Measurements from ENCODE around the gene RIMS4. TPM values are rescaled to one million over a fixed set of nuclear protein-coding genes. Genes with fewer than 3 reads are reported as not detected.

Gene RIMS4
- total and polyA plus RNA-seq, 2 of the 13 experiments (the other 11 are each of a cell fraction or from before 2014, with no cell fraction given) = 0.01 to 0.07 TPM

DNA sequence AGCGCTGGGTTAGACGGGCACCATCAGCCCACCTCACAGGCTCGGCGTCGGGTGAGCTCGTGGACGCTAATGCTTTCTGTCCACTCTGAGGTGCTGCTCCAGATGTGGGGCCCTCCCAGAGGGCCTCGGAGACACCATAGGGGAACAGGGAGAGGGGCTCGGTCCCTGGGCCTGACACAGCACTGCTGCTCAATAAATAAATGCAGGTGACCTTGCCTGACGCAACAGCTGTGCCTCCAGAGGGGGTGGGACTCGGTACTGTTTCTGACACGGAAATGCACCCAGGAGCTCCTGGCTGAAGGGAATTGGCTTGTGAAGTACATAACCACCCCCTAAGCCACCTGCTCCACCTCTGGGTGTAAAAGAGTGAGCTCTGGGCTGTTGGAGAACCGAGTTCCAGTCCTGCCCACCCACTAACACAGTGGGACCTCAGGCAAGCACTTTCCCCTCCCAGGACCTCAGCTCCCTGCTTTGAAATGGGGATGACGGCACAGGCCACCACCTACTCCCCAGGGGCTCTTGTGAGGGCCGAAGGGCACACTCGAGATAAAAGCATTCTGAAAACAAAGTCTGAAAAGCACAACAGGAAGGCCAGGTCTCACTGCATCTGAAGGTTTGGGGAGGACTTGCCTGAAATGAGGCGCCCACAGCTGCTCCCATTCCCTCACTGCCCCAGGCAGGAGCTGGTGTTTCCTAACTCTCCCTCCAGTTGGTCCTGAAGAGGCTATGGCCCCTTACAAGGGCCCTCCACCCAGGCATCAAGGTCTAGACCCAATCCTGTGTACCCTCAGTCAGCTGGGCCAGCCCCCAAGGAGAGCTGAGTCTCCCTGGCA lies 58.0 kb downstream of the RIMS4 start (continued):
- TF ChIP-seq ZNF646 (CRISPR knock-in tag; IDR thresholded peaks at IDR 0.05) = no peak
- TF ChIP-seq CSRNP1 (CRISPR knock-in tag; IDR thresholded peaks at IDR 0.05) = no peak
- TF ChIP-seq ZNF749 (CRISPR knock-in tag; IDR thresholded peaks at IDR 0.05; ENCODE audit: borderline replicate concordance) = no peak
- no peak for TF ChIP-seq MTA1 (CRISPR knock-in tag; IDR thresholded peaks at IDR 0.05; ENCODE audit: borderline replicate concordance)
- TF ChIP-seq, protein P1, sequence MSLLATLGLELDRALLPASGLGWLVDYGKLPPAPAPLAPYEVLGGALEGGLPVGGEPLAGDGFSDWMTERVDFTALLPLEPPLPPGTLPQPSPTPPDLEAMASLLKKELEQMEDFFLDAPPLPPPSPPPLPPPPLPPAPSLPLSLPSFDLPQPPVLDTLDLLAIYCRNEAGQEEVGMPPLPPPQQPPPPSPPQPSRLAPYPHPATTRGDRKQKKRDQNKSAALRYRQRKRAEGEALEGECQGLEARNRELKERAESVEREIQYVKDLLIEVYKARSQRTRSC (CRISPR knock-in tag; IDR thresholded peaks at IDR 0.05; ENCODE audit: low read depth) = no peak
- no peak for TF ChIP-seq FOXM1 (CRISPR knock-in tag; IDR thresholded peaks at IDR 0.05)
- TF ChIP-seq NR1H2 (CRISPR knock-in tag; IDR thresholded peaks at IDR 0.05; ENCODE audit: borderline replicate concordance, low read depth) = no peak
- TF ChIP-seq ZNF773 (CRISPR knock-in tag; IDR thresholded peaks at IDR 0.05; ENCODE audit: borderline replicate concordance) = 0 out of 2 replicates have a peak, but pooled peaks have one; percentile 39
- TF ChIP-seq MED13 (CRISPR knock-in tag; IDR thresholded peaks at IDR 0.05) = no peak
- 0 out of 2 replicates have a peak, but pooled peaks have one; percentile 3 for TF ChIP-seq FOSL2 (CRISPR knock-in tag; IDR thresholded peaks at IDR 0.05)
- TF ChIP-seq, protein P2, sequence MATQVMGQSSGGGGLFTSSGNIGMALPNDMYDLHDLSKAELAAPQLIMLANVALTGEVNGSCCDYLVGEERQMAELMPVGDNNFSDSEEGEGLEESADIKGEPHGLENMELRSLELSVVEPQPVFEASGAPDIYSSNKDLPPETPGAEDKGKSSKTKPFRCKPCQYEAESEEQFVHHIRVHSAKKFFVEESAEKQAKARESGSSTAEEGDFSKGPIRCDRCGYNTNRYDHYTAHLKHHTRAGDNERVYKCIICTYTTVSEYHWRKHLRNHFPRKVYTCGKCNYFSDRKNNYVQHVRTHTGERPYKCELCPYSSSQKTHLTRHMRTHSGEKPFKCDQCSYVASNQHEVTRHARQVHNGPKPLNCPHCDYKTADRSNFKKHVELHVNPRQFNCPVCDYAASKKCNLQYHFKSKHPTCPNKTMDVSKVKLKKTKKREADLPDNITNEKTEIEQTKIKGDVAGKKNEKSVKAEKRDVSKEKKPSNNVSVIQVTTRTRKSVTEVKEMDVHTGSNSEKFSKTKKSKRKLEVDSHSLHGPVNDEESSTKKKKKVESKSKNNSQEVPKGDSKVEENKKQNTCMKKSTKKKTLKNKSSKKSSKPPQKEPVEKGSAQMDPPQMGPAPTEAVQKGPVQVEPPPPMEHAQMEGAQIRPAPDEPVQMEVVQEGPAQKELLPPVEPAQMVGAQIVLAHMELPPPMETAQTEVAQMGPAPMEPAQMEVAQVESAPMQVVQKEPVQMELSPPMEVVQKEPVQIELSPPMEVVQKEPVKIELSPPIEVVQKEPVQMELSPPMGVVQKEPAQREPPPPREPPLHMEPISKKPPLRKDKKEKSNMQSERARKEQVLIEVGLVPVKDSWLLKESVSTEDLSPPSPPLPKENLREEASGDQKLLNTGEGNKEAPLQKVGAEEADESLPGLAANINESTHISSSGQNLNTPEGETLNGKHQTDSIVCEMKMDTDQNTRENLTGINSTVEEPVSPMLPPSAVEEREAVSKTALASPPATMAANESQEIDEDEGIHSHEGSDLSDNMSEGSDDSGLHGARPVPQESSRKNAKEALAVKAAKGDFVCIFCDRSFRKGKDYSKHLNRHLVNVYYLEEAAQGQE (IDR thresholded peaks at IDR 0.05; ENCODE audit: borderline replicate concordance in 1 of 2, low read depth in 1 of 2, low read length in 2 of 2) = no peak
- no peak for TF ChIP-seq PHF21A (CRISPR knock-in tag; IDR thresholded peaks at IDR 0.05)
- TF ChIP-seq ZBTB26 (CRISPR knock-in tag; IDR thresholded peaks at IDR 0.05; ENCODE audit: borderline replicate concordance) = no peak
- TF ChIP-seq ETV5 (CRISPR knock-in tag; IDR thresholded peaks at IDR 0.05; ENCODE audit: borderline replicate concordance) = no peak
